CD4-positive, alpha-beta T cell (primary cell): ENCODE measurements around the gene SMPDL3B. TPM values are rescaled to one million over a fixed set of nuclear protein-coding genes. Genes with fewer than 3 reads are reported as not detected.

Experiments
- ATAC-seq: fragments of 200-7000 bp; cut with Tn5 transposase; one replicate; pipeline ENCODE4 v1.10.0; 2022; ENCODE audit warnings: mild to moderate bottlenecking; ENCODE audit not compliant: poor library complexity
- CTCF ChIA-PET: fragments of 350-600 bp; sonication (Branson Sonifier 250); formaldehyde crosslinking; loops from one replicate; lab custom pipeline; 2021; ENCODE audit warnings: antibody characterized with exemption, inconsistent platforms; lab: Charles Lee
- POLR2A ChIA-PET: fragments of 350-600 bp; sonication (Branson Sonifier 250); formaldehyde crosslinking; loops from one replicate; lab custom pipeline; 2021; ENCODE audit warnings: antibody characterized with exemption, inconsistent platforms; lab: Charles Lee
- DNase-seq, 14 experiments: peaks; one replicate each; pipeline ENCODE4 v3.0.0-alpha.2; 2013 to 2020; ENCODE audit warnings: mixed read lengths in 2 of 14
- H3K27ac ChIP-seq, 2 donors: one replicate each; pipeline versions ENCODE4 v1.5.1 to v1.7.0; 2013; ENCODE audit warnings: low read length in 2 of 2, low read depth in 1 of 2, mild to moderate bottlenecking in 1 of 2
- H3K27me3 ChIP-seq, 2 experiments: 1 replicate in 1 of 2; 2 replicates in 1 of 2; pipeline versions ENCODE4 v1.6.1 to v1.7.0; 2013; ENCODE audit warnings: low read length in 2 of 2, control low read depth in 1 of 2, mild to moderate bottlenecking in 1 of 2, moderate library complexity in 1 of 2; ENCODE audit not compliant: insufficient read depth in 2 of 2, control insufficient read depth in 1 of 2
- H3K36me3 ChIP-seq: one replicate; pipeline ENCODE4 v1.6.1; 2013; ENCODE audit warnings: low read length, control low read depth; ENCODE audit not compliant: insufficient read depth
- H3K4me1 ChIP-seq: one replicate; pipeline ENCODE4 v1.6.1; 2013; ENCODE audit warnings: low read length, control low read depth; ENCODE audit not compliant: insufficient read depth
- H3K4me3 ChIP-seq: one replicate; pipeline ENCODE4 v1.5.1; 2013; ENCODE audit warnings: mild to moderate bottlenecking, low read length, moderate library complexity
- H3K9me3 ChIP-seq, 2 experiments: 1 replicate in 1 of 2; 2 replicates in 1 of 2; pipeline versions ENCODE4 v1.6.1 to v1.7.0; 2013; ENCODE audit warnings: low read length in 2 of 2, mild to moderate bottlenecking in 2 of 2, control low read depth in 1 of 2, moderate library complexity in 1 of 2; ENCODE audit not compliant: control insufficient read depth in 1 of 2, insufficient read depth in 1 of 2
- H3K27ac Mint-ChIP-seq: one replicate; pipeline ENCODE4 v1.8.0; 2020; ENCODE audit warnings: mixed read lengths
- H3K27me3 Mint-ChIP-seq: one replicate; pipeline ENCODE4 v1.8.0; 2021; ENCODE audit warnings: mixed read lengths
- H3K36me3 Mint-ChIP-seq: one replicate; pipeline ENCODE4 v1.8.0; 2021; ENCODE audit warnings: low read depth, mixed read lengths
- H3K4me1 Mint-ChIP-seq: one replicate; pipeline ENCODE4 v1.8.0; 2021; ENCODE audit warnings: low read depth, mixed read lengths
- H3K4me3 Mint-ChIP-seq: one replicate; pipeline ENCODE4 v1.8.0; 2020; ENCODE audit warnings: mild to moderate bottlenecking, mixed read lengths
- H3K9me3 Mint-ChIP-seq: one replicate; pipeline ENCODE4 v1.8.0; 2020; ENCODE audit warnings: mixed read lengths
- CTCF ChIP-seq: fragments of 200-600 bp; IDR thresholded peaks from one replicate; pipeline ENCODE4 v1.8.0; 2022; ENCODE audit warnings: antibody characterized with exemption, mild to moderate bottlenecking
- intact Hi-C, 2 experiments: fragments of 100-400 bp; cut with DNase I in 1 of 2; cut with micrococcal nuclease in 1 of 2; formaldehyde crosslinking; loops; one replicate each; pipeline versions ENCODE4 v1.15.1 to v1.9.0; 2023 to 2025; cut with DNase I, micrococcal nuclease
- total RNA-seq, 174 experiments: library from RNA in 2 of 174; stranded (reverse) in 2 of 174; gene quantifications; one replicate each; pipeline ENCODE4 v1.2.3 and lab custom pipeline; 2021 to 2026

SMPDL3B gene
- total RNA-seq, 2 experiments from 2014 or later, result not detected

DNA sequence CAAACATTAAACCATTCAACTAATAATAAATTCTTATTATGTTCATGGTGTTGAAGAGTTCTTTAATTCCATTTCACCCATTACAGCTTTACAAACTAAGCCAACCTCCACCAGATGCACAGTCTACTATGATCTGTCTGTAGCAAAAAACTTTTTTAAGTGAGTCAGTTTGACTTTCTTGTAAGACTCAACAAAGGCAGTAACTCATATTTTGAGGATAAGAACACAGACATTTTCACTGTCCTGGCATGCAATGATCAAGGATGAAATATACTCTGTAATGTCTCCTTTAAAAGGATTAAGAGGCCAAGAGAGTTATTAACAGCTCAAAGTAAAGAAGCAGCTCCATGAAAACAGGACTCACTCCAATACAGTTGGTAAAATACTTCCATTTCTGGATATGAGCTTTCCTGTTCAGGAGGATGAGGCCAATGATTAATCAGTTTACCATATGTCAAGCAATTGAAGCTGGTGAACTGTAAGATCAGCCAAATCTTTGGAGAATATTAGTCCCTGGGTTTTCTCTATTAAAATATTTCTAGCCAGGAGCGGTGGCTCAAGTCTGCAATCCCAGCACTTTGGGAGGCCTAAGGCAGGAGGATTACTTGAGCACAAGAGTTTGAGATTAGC lies 45.5 kb downstream of the SMPDL3B start:
- Histone ChIP-seq H3K36me3 (peaks cover 9% of the 10 kb centered on the region), H3K27me3 (no peaks in the 10 kb centered on the region), H3K27ac (no peak overlapping the region), H3K9me3 (no peaks in the 10 kb centered on the region), H3K4me3 (no peak overlapping the region), H3K4me1 (no peaks in the 10 kb centered on the region)
- no peak for TF ChIP-seq CTCF
- Mint-ChIP-seq H3K4me3 (no peak overlapping the region), H3K27ac (no peak overlapping the region), H3K4me1 (no peaks in the 10 kb centered on the region), H3K36me3 (peaks cover 16% of the 10 kb centered on the region), H3K9me3 (no peaks in the 10 kb centered on the region), H3K27me3 (no peaks in the 10 kb centered on the region)
- ATAC-seq, result no peak
- CTCF ChIA-PET, result interaction anchor here (1.0 to 4.3 kb wide), 8 partner anchors 8 to 149 kb away, joined by 3 to 29 read pairs (median 4); partner anchors contain the start of genes PPP1R8 and XKR8
- DNase-seq, result no peak
- POLR2A ChIA-PET, result interaction anchor here (0.9 to 1.8 kb wide), 3 partner anchors 12 to 123 kb away, joined by 3 to 4 read pairs (median 4); partner anchors contain the start of gene XKR8
- intact Hi-C loops, result no loop called here

- Histone ChIP-seq H3K36me3 (peaks cover 12% of the 10 kb centered on the region), H3K27me3 (no peaks in the 10 kb centered on the region), H3K27ac (no peak overlapping the region), H3K4me1 (no peaks in the 10 kb centered on the region), H3K4me3 (no peak overlapping the region), H3K9me3 (no peaks in the 10 kb centered on the region)
- ChIA-PET POLR2A (interaction anchor here (0.9 kb wide), 1 partner anchor 11 kb away, joined by 3 read pairs; no protein-coding TSS in a partner anchor), CTCF (interaction anchor here (4.3 kb wide), 1 partner anchor 123 kb away, joined by 29 read pairs; no protein-coding TSS in a partner anchor)
- H3K36me3 Mint-ChIP-seq, result peaks cover 16% of the 10 kb centered on the region
- no peaks in the 10 kb centered on the region for H3K4me1 Mint-ChIP-seq
- H3K4me3 Mint-ChIP-seq, result no peak overlapping the region
- H3K27ac Mint-ChIP-seq, result no peak overlapping the region
- intact Hi-C loops, result no loop called here
- ATAC-seq (no peak), DNase-seq (no peak)
- no peaks in the 10 kb centered on the region for H3K9me3 Mint-ChIP-seq
- H3K27me3 Mint-ChIP-seq, result no peaks in the 10 kb centered on the region
- TF ChIP-seq CTCF, result no peak
These were observed 46.3 kb downstream of the SMPDL3B start for GRCh38 chr1:27981145-27981544.

DNA sequence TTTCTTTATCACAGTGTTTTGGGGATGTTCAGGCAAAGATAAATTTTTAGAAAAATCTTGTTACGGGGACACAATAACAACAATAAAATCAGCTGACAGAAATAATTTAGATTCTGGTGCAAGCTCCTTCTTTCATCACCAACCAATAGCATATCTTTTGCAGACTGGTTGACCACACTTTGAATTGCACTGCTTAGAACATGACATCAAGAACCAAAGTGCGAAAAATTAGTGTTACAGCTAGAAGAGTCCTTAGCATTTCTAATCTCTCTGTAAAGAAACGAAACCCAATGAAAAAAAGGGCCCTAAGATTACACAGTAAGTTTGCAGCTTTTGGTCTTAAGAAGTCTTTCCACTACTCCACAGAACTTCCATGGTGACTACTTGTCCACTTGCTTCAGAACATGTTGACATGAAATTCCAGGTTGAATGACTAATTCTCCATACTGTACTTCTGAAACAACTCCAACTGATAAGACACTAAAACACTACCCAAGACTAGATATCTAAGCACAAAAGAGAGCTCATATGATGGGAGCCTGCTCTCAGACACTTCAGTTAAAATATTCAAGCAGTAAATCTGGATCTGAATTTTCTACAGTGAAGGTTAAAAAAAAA lies 56.2 kb downstream of the SMPDL3B start:
- Histone ChIP-seq H3K9me3 (no peaks in the 10 kb centered on the region), H3K4me1 (peaks cover 11% of the 10 kb centered on the region), H3K27ac (no peak overlapping the region), H3K27me3 (no peaks in the 10 kb centered on the region), H3K4me3 (no peak overlapping the region), H3K36me3 (peaks cover 46% of the 10 kb centered on the region)
- no peaks in the 10 kb centered on the region for H3K9me3 Mint-ChIP-seq
- intact Hi-C loops, result no loop called here
- no peak for TF ChIP-seq CTCF
- H3K4me1 Mint-ChIP-seq, result peaks cover 32% of the 10 kb centered on the region
- peak in 1 of 14 experiments; percentile 54 for DNase-seq
- ChIA-PET CTCF (interaction anchor here (1.3 to 1.5 kb wide), 2 partner anchors 8 to 133 kb away, joined by 3 read pairs; no protein-coding TSS in a partner anchor), POLR2A (interaction anchor here (1.7 kb wide), 1 partner anchor 266 kb away, joined by 4 read pairs; the partner anchor contains the start of gene FAM76A)
- no peak for ATAC-seq
- H3K27ac Mint-ChIP-seq, result peak overlapping the region; percentile 73
- peaks cover 69% of the 10 kb centered on the region for H3K36me3 Mint-ChIP-seq
- H3K4me3 Mint-ChIP-seq, result no peak overlapping the region
- H3K27me3 Mint-ChIP-seq, result no peaks in the 10 kb centered on the region
